ENCODE data around the gene SCLY. TPM values are rescaled to one million over a fixed set of nuclear protein-coding genes. Genes with fewer than 3 reads are reported as not detected.

SCLY gene
- total and polyA plus RNA-seq, 2 of the 8 experiments (the other 6 are each of a cell fraction or from before 2014, with no cell fraction given) = 79.0 to 79.5 TPM

DNA sequence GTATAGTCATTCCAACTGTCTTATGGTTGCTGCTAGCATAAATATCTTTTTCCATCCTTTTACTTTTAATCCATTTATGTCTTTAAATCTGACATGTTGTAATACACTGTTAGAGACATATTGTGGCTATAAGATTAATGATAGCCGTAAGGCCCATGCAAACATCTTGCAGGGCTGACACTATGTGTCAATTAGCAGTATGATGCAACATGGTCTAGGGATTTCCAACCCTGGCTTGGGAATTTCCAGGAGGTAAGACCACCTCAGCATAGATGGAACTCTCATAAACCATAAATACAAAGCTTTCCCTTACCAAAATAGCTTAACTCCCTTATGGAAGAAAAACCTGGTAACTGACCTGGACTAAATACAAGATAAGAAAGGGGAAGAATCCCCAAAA lies 16.5 kb downstream of the SCLY start:
- no peak overlapping the region for H2BK12ac ChIP-seq (ENCODE audit: low read depth, low read length)
- peaks cover 4 to 5% of the 10 kb centered on the region in 2 experiments for H4K20me1 ChIP-seq (replicated peaks in 1 of 2; ENCODE audit: control insufficient read depth in 1 of 2, insufficient read depth in 2 of 2, low read length in 2 of 2)
- H3K23ac ChIP-seq (ENCODE audit: insufficient read length) = no peak overlapping the region
- H3K79me2 ChIP-seq (ENCODE audit: control insufficient read depth in 1 of 2, insufficient read depth in 2 of 2, low read length in 2 of 2) = peaks cover 0 to 54% of the 10 kb centered on the region in 2 experiments; a peak in 2 of 4 replicates
- no peak overlapping the region for H2BK20ac ChIP-seq (ENCODE audit: low read length)
- H3K4me3 ChIP-seq (ENCODE audit: extremely low read depth in 1 of 4, insufficient read depth in 2 of 4, low read depth in 3 of 4, low read length in 4 of 4) = no peak overlapping the region
- peaks cover 7 to 50% (median 17%) of the 10 kb centered on the region in 4 experiments for H3K36me3 ChIP-seq (ENCODE audit: control insufficient read depth in 2 of 4, insufficient read depth in 4 of 4, low read length in 3 of 4)
- DNase-seq (ENCODE audit: low read depth in 1 of 2, low spot score in 2 of 2) (no peak), FAIRE-seq (no peak)
- no peaks in the 10 kb centered on the region; a peak in 1 of 7 replicates for H3K4me1 ChIP-seq (replicated peaks in 1 of 4; ENCODE audit: control insufficient read depth in 3 of 4, insufficient read depth in 4 of 4, low read length in 3 of 4)
- no peak overlapping the region for H2BK120ac ChIP-seq (replicated peaks; ENCODE audit: low read depth, low read length)
- no peak overlapping the region; the same call in 1 of the 2 replicates for H3K18ac ChIP-seq (ENCODE audit: extremely low read depth, low read length)
- ChIA-PET CTCF (ENCODE audit: partially characterized antibody) (no interaction called here), POLR2A (ENCODE audit: partially characterized antibody) (interaction anchor here (0.6 to 1.8 kb wide), 10 partner anchors 9 to 264 kb away, joined by 3 to 7 read pairs (median 3); partner anchors contain the start of genes ESPNL and SCLY)
- no peak overlapping the region for H4K91ac ChIP-seq (replicated peaks; ENCODE audit: insufficient read length, low read length)
- no peak overlapping the region for H3K27ac ChIP-seq (ENCODE audit: low read depth, low read length)
- TF ChIP-seq JUND (IDR thresholded peaks at IDR 0.05; ENCODE audit: low read length) (peak; percentile 22; the same call in 1 of the 2 replicates), POU5F1 (IDR thresholded peaks at IDR 0.05; ENCODE audit: low read depth, low read length) (no peak), CEBPB (IDR thresholded peaks at IDR 0.05; ENCODE audit: low read depth, low read length) (peak; percentile 89)
- TF ChIP-seq, protein P1, sequence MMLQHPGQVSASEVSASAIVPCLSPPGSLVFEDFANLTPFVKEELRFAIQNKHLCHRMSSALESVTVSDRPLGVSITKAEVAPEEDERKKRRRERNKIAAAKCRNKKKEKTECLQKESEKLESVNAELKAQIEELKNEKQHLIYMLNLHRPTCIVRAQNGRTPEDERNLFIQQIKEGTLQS (IDR thresholded peaks at IDR 0.05; ENCODE audit: insufficient read depth, low read depth, low read length) = 0 out of 2 replicates have a peak, but pooled peaks have one; percentile 26
- no peaks in the 10 kb centered on the region for H3K79me1 ChIP-seq (ENCODE audit: low read depth, low read length)
- no peak overlapping the region for H2BK15ac ChIP-seq (ENCODE audit: low read length)
- no peaks in the 10 kb centered on the region for H3K9me3 ChIP-seq (ENCODE audit: insufficient read depth in 2 of 2, low read depth in 1 of 2, low read length in 1 of 2)
- H2AFZ ChIP-seq (ENCODE audit: low read length) = no peak overlapping the region
- no peak overlapping the region for H4K8ac ChIP-seq (ENCODE audit: extremely low read depth, insufficient read depth, low read length)
- H4K5ac ChIP-seq (ENCODE audit: insufficient read length, low read depth, low read length) = peak overlapping the region; percentile 51
- H2AK5ac ChIP-seq (ENCODE audit: low read depth, low read length) = no peak overlapping the region
- no peak overlapping the region for H3K4me2 ChIP-seq (ENCODE audit: insufficient read depth in 1 of 2, low read depth in 2 of 2, low read length in 2 of 2)
- WGBS, 2 experiments (ENCODE audit: extremely low coverage in 1 of 2, insufficient coverage in 1 of 2, insufficient read length in 1 of 2, insufficient replicate concordance in 2 of 2, low coverage in 1 of 2, low lambda C conversion rate in 2 of 2, missing lambda C conversion rate in 1 of 2) = 94% methylated on average over 1 of the region's 1 CpG; no CpG with 5 or more reads in 1 of the 2 experiments
- no peaks in the 10 kb centered on the region for H3K23me2 ChIP-seq (ENCODE audit: low read depth, low read length)
- no peak overlapping the region for H3K14ac ChIP-seq (ENCODE audit: insufficient read length)
- no peak overlapping the region for H2BK5ac ChIP-seq (ENCODE audit: low read depth, low read length)
- H3K27me3 ChIP-seq (replicated peaks in 1 of 4; ENCODE audit: control insufficient read depth in 3 of 4, extremely low read depth in 1 of 4, insufficient read depth in 3 of 4, low read length in 3 of 4) = no peaks in the 10 kb centered on the region
- H3K56ac ChIP-seq (replicated peaks; ENCODE audit: insufficient read length, low read depth, low read length) = no peak overlapping the region
- H3K4ac ChIP-seq (replicated peaks; ENCODE audit: insufficient read length, low read depth, low read length) = no peak overlapping the region
- no peak overlapping the region for H3K9ac ChIP-seq (replicated peaks in 1 of 4; ENCODE audit: extremely low read depth in 1 of 4, low read depth in 3 of 4, low read length in 3 of 4)
